Erythroblast (primary cell): ENCODE data around the gene MSMB.

Experiments
- GATA1 ChIP-seq: IDR thresholded peaks from 2 replicates; pipeline ENCODE4 v1.6.1; 2011; ENCODE audit warnings: low read depth, mild to moderate bottlenecking, control low read depth, low read length, moderate library complexity
- POLR2A ChIP-seq: IDR thresholded peaks from 2 replicates; pipeline ENCODE4 v1.6.1; 2011; ENCODE audit warnings: mild to moderate bottlenecking, low read length

- no peak for TF ChIP-seq POLR2A
- no peak for TF ChIP-seq GATA1
Measured at GRCh38 chr10:46019177-46019528, 26.9 kb downstream of the MSMB start.
